NCI-H524 (cell line): ENCODE data around the gene SELL.
"Not testable (repeated sequence)": the region's sequence is repeated elsewhere in the genome, so short reads cannot be mapped to it uniquely, and the experiment has no call there.

ENCODE experiments used
- DNase-seq, 2 experiments: peaks; one replicate each; lab custom pipeline; 2025; lab: John Stamatoyannopoulos, UW

SELL gene

GRCh38 chr1:169704797-169705196, 6.6 kb downstream of the SELL start:
- DNase-seq: no peak

- no peak for DNase-seq
Measured at GRCh38 chr1:169701261-169702005, 10.0 kb downstream of the SELL start.

GRCh38 chr1:169699707-169700106, 11.7 kb downstream of the SELL start:
- no peak for DNase-seq

GRCh38 chr1:169698976-169699375, 12.4 kb downstream of the SELL start:
- DNase-seq: no peak

GRCh38 chr1:169697755-169698154, 13.7 kb downstream of the SELL start:
- no peak for DNase-seq

- DNase-seq: no peak
Measured at GRCh38 chr1:169696273-169697100, 14.9 kb downstream of the SELL start.

GRCh38 chr1:169694304-169695075, 16.9 kb downstream of the SELL start:
- DNase-seq: no peak

- DNase-seq: no peak
Measured at GRCh38 chr1:169692756-169693460, 18.5 kb downstream of the SELL start.

GRCh38 chr1:169690489-169690888, 20.9 kb downstream of the SELL start:
- DNase-seq: no peak

- peak; percentile 23 to 77 for DNase-seq
Measured at GRCh38 chr1:169689395-169689794, 22.0 kb downstream of the SELL start.

- DNase-seq: not testable (repeated sequence)
Measured at GRCh38 chr1:169688377-169688776, 23.0 kb downstream of the SELL start.

- DNase-seq: no peak
Measured at GRCh38 chr1:169683661-169684060, 27.8 kb downstream of the SELL start.

- not testable (repeated sequence) for DNase-seq
Measured at GRCh38 chr1:169683168-169683567, 28.3 kb downstream of the SELL start.

- DNase-seq: peak in 1 of 2 experiments; percentile 41
Measured at GRCh38 chr1:169682071-169682470, 29.3 kb downstream of the SELL start.

GRCh38 chr1:169681140-169681539, 30.3 kb downstream of the SELL start:
- DNase-seq: no peak

GRCh38 chr1:169680377-169681019, 30.9 kb downstream of the SELL start:
- DNase-seq: no peak

GRCh38 chr1:169679692-169680091, 31.7 kb downstream of the SELL start:
- no peak for DNase-seq

GRCh38 chr1:169676001-169676400, 35.4 kb downstream of the SELL start:
- no peak for DNase-seq

GRCh38 chr1:169670836-169671235, 40.6 kb downstream of the SELL start:
- no peak for DNase-seq

- DNase-seq: not testable (repeated sequence)
Measured at GRCh38 chr1:169670244-169670643, 41.2 kb downstream of the SELL start.
